Osteocyte (in vitro differentiated cells): ENCODE data around the gene RRP1B. TPM values are rescaled to one million over a fixed set of nuclear protein-coding genes. Genes with fewer than 3 reads are reported as not detected.

Source experiments
- DNase-seq: peaks from one replicate; pipeline ENCODE4 v3.0.0; 2021; ENCODE audit warnings: mixed read lengths; ENCODE audit not compliant: unreplicated experiment; ENCODE audit errors: extremely low spot score
- H3K27ac Mint-ChIP-seq: one replicate; pipeline ENCODE4 v1.8.0; 2021; ENCODE audit warnings: mild to moderate bottlenecking, mixed read lengths; ENCODE audit not compliant: unreplicated experiment
- H3K27me3 Mint-ChIP-seq: one replicate; pipeline ENCODE4 v1.8.0; 2021; ENCODE audit warnings: mixed read lengths; ENCODE audit not compliant: unreplicated experiment
- H3K36me3 Mint-ChIP-seq: one replicate; pipeline ENCODE4 v1.8.0; 2021; ENCODE audit warnings: mixed read lengths; ENCODE audit not compliant: unreplicated experiment
- H3K4me1 Mint-ChIP-seq: one replicate; pipeline ENCODE4 v1.8.0; 2021; ENCODE audit warnings: mixed read lengths; ENCODE audit not compliant: unreplicated experiment
- H3K4me3 Mint-ChIP-seq: one replicate; pipeline ENCODE4 v1.8.0; 2021; ENCODE audit warnings: mild to moderate bottlenecking, moderate library complexity, mixed read lengths; ENCODE audit not compliant: unreplicated experiment
- H3K9me3 Mint-ChIP-seq: one replicate; pipeline ENCODE4 v1.8.0; 2021; ENCODE audit warnings: mixed read lengths; ENCODE audit not compliant: unreplicated experiment
- total RNA-seq: library from RNA; stranded (reverse); gene quantifications from 2 replicates; pipeline ENCODE4 v1.2.1, GENCODE V29; 2021
- TF ChIP-seq, protein P1 (sequence below): fragments of 200-600 bp; sonication (generic); IDR thresholded peaks from 2 replicates; pipeline ENCODE4 v1.5.0; 2021; ENCODE audit warnings: antibody characterized with exemption, mild to moderate bottlenecking, moderate library complexity

RRP1B gene
- total RNA-seq, 1 donor from 2014 or later: 26.0 TPM

- Mint-ChIP-seq H3K4me3 (peak overlapping the region; percentile 22), H3K36me3 (peaks cover 6% of the 10 kb centered on the region), H3K27ac (no peak overlapping the region), H3K27me3 (no peaks in the 10 kb centered on the region), H3K4me1 (peaks cover 30% of the 10 kb centered on the region), H3K9me3 (no peaks in the 10 kb centered on the region)
- TF ChIP-seq, protein P1, sequence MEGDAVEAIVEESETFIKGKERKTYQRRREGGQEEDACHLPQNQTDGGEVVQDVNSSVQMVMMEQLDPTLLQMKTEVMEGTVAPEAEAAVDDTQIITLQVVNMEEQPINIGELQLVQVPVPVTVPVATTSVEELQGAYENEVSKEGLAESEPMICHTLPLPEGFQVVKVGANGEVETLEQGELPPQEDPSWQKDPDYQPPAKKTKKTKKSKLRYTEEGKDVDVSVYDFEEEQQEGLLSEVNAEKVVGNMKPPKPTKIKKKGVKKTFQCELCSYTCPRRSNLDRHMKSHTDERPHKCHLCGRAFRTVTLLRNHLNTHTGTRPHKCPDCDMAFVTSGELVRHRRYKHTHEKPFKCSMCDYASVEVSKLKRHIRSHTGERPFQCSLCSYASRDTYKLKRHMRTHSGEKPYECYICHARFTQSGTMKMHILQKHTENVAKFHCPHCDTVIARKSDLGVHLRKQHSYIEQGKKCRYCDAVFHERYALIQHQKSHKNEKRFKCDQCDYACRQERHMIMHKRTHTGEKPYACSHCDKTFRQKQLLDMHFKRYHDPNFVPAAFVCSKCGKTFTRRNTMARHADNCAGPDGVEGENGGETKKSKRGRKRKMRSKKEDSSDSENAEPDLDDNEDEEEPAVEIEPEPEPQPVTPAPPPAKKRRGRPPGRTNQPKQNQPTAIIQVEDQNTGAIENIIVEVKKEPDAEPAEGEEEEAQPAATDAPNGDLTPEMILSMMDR: no peak
- DNase-seq: no peak
Observed at GRCh38 chr21:43733529-43734071, 74.2 kb downstream of the RRP1B start.

- no peak for DNase-seq
- Mint-ChIP-seq H3K4me3 (no peak overlapping the region), H3K9me3 (no peaks in the 10 kb centered on the region), H3K27ac (no peak overlapping the region), H3K36me3 (peaks cover 6% of the 10 kb centered on the region), H3K27me3 (no peaks in the 10 kb centered on the region), H3K4me1 (peaks cover 25% of the 10 kb centered on the region)
- TF ChIP-seq, protein P1: no peak
Observed at GRCh38 chr21:43734131-43734927, 75.0 kb downstream of the RRP1B start.

DNA sequence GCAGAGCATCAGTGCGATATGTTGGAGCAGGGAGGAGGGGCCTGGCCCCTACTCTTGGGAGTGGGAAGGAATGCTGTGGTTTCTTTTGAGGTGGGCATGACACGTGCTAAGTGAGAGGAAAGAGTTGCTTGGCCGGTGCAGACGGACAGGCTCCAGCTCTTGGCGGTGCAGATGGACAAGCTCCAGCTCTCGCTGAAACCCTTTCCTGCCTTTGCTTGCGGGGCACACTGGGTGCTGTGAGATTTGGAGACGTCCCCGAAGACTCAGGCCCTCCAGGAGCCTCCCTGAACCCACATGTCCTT is 75.5 kb downstream of the RRP1B start:
- Mint-ChIP-seq H3K27ac (no peak overlapping the region), H3K4me1 (peaks cover 21% of the 10 kb centered on the region), H3K27me3 (no peaks in the 10 kb centered on the region), H3K9me3 (no peaks in the 10 kb centered on the region), H3K4me3 (no peak overlapping the region), H3K36me3 (peaks cover 6% of the 10 kb centered on the region)
- TF ChIP-seq, protein P1: no peak
- DNase-seq: no peak

- H3K27ac Mint-ChIP-seq: no peak overlapping the region
- H3K9me3 Mint-ChIP-seq: no peaks in the 10 kb centered on the region
- DNase-seq: no peak
- H3K36me3 Mint-ChIP-seq: peaks cover 6% of the 10 kb centered on the region
- TF ChIP-seq, protein P1: no peak
- peaks cover 19% of the 10 kb centered on the region for H3K4me1 Mint-ChIP-seq
- H3K27me3 Mint-ChIP-seq: no peaks in the 10 kb centered on the region
- no peak overlapping the region for H3K4me3 Mint-ChIP-seq
Observed at GRCh38 chr21:43735236-43736091, 76.1 kb downstream of the RRP1B start.
